ENCODE data around the gene MICB.
A peak's percentile ranks its signal among the peaks of the same experiment; 100 is the strongest.
"Not testable (repeated sequence)": the region's sequence is repeated elsewhere in the genome, so short reads cannot be mapped to it uniquely, and the experiment has no call there.

The MICB gene

DNA sequence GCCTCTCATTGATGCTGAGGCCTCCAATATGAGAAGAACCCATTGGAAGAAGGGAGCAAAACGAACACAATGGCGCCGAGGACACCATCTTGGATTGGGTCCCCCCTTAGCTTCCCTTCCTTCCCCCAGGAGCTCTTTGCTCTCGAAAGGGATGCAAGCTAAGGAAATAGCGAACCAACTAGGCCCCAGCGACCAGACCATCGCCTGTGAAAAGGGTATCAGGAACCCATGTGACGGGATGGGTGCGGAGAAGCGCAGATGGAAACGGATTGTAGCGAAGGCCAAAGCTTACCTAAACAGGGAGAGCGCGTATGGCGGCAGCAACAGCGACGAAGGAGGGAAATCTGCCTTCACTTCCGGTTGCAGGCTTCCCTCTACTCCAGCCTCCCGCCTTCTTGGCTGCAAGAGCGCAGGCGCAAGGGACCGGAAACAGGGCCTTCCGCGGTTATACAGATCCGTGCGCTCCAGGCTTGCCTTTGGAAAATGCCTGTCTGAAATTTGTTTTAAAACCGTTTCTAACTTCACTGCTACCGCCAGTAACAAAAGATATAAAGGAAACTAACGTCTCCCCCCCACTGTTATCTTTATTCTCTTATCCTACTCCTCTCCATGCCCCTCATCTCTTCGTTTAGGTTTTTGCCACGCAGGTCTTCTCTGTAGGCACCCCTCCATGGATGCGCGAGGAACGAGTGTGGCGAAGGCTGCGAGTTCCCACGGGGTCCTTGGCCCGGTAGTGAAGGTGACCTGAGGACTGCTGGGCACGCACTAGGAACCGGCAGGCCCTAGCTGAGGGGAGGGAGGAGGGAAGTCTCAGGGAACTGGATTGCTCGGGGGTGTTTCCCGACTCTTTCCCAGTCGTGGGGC lies 43.9 kb downstream of the MICB start, which contains the start of gene DDX39B:
TSS of gene DDX39B (minus strand) at position 346 of the 864 bp plus-strand sequence. CDS start 1,471 bp downstream, outside the sequence.
- DNase-seq (ENCODE audit: low read depth), result peak; percentile 84

DNA sequence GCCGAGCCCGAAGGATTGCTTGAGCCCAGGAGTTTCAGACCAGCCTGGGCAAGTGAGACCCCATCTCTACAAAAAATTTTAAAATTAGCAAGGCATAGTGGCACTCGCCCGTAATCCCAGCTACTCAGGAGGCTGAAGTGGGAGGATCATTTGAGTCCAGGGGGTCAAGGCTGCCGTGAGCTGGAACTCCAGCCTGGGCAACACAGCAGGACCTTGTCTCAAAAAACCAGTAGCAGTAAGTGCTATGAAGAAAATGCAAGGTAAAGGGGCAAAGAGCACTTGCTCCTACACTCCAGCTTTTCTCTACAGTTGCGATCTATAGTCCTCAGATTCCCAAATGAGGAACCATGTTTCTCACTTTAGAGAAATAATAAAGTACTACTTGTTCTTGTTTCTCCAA lies 45.7 kb downstream of the MICB start:
- no peak for DNase-seq (ENCODE audit: low read depth)

GRCh38 chr6:31544676-31545075 lies 46.7 kb downstream of the MICB start:
- DNase-seq (ENCODE audit: low read depth), result no peak

DNA sequence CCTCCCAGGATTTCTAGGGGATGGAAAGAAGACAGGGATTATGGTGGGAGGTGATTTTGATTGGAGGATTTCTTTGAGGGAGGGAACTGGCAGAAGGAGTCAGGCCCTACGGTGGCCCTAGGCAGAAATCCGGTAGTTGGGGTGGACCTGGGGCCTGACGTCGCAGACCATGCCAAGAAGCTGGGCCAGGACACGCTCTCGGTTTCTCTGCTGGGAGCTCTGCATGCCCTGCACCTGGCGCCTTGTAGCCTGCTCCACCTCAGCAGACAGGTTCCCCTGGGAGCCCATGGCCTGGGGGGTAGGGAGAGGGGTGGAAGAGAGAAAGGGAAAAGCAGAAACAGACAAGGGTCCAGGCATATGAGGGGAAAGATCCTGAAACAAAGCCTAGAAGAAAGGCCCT lies 47.3 kb downstream of the MICB start:
- DNase-seq (ENCODE audit: low read depth), result no peak

GRCh38 chr6:31546339-31546957 lies 48.5 kb downstream of the MICB start, which contains the start of gene ATP6V1G2:
TSS of gene ATP6V1G2 (minus strand) at chr6:31546608. CDS start at chr6:31546559, 49 bp downstream.
- peak; percentile 67 for DNase-seq (ENCODE audit: low read depth)

DNA sequence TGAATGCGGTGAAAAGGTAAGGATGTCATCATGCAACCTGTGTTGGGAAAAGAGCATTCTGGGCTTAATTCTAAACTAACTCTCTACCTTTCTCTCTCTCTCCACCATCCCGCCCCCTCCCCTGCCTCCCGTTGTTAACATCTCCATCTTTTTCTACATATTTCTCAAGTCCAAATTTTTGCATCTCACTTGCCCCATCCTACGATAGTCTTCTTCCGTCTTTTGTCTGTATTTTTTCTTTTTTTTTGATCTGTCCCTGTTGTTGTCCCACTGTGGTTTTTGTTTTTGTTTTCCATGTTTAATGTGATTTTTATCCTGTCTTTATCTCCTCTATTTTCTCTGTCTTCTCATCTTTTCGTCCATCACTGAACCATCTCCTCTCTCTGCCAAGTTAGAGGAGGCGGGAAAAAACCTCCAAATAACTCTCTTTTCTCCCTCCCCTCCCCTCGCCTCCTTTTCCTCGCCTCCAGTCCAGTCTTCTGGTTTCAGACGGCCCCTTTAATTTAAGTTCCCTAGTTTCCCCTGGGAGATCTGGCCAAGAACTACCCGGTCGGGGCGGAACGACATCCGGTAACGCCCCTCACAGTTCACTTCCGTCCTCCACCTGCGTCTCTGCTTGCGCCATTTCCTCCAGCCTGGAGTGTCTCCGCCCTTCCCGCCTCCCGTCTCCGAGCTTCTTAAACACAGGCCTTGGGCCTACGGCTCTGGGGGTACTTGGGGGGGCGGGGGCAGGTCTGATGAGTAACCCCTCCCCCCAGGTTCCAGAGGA lies 49.2 kb downstream of the MICB start, which contains the start of gene NFKBIL1:
TSS of gene NFKBIL1 (plus strand) at position 651 of the 769 bp plus-strand sequence. CDS start at position 738, 87 bp downstream.
- DNase-seq (ENCODE audit: low read depth), result peak; percentile 80

DNA sequence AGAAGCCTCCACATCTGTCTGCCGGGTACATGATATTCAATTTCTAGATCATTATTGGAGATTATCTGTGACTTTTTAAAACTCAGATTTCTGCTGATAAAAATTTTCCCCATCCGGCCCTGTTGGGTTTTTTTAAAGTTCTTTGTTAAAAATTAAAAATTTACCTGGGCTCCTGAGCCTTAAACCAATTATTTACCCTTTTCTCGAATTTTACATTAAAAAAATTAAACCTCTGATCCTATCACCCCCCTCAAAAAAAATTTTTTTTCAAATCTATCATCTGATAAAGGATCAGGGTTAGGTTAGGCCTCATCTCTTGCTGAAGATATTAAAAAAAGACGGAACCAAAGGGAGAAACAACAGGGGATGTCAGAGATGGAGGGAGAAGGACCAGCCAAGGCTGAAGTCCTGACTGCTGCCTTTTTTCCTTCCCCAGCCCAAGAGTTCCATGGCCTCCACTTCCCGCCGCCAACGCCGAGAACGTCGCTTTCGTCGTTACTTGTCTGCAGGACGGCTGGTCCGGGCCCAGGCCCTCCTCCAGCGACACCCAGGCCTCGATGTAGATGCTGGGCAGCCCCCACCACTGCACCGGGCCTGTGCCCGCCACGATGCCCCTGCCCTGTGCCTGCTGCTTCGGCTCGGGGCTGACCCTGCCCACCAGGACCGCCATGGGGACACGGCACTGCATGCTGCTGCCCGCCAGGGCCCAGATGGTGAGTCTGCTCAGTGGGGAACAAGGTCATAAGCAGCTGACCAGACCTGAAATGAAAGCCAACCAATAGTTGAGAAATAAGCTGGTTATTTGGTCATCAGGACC lies 50.0 kb downstream of the MICB start:
- no peak for DNase-seq (ENCODE audit: low read depth)

- DNase-seq (ENCODE audit: low read depth), result no peak
Measured at GRCh38 chr6:31548544-31548873, 50.6 kb downstream of the MICB start.

GRCh38 chr6:31551371-31551770 lies 53.4 kb downstream of the MICB start:
- DNase-seq (ENCODE audit: low read depth), result not testable (repeated sequence)

DNA sequence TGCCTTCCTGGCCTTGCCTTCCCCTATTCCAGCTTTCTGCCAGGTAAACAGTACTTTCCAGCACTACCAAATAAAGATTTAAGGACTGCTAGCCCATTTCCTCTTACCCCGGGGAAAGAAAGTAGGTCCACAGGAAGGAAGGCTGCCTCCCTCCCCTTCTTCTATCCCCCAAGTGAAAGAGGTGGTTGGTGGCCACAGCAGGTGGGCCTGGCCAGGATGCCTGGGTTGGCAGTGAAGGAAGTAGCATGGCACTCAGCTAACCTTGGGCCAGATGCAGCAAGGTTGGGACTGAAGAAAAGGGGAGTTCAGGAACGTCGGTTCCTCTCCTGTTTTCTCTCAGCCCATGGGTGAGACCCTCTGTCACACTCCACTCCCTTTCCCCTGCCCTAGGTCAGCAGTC lies 58.4 kb downstream of the MICB start:
- DNase-seq (ENCODE audit: low read depth), result no peak

DNA sequence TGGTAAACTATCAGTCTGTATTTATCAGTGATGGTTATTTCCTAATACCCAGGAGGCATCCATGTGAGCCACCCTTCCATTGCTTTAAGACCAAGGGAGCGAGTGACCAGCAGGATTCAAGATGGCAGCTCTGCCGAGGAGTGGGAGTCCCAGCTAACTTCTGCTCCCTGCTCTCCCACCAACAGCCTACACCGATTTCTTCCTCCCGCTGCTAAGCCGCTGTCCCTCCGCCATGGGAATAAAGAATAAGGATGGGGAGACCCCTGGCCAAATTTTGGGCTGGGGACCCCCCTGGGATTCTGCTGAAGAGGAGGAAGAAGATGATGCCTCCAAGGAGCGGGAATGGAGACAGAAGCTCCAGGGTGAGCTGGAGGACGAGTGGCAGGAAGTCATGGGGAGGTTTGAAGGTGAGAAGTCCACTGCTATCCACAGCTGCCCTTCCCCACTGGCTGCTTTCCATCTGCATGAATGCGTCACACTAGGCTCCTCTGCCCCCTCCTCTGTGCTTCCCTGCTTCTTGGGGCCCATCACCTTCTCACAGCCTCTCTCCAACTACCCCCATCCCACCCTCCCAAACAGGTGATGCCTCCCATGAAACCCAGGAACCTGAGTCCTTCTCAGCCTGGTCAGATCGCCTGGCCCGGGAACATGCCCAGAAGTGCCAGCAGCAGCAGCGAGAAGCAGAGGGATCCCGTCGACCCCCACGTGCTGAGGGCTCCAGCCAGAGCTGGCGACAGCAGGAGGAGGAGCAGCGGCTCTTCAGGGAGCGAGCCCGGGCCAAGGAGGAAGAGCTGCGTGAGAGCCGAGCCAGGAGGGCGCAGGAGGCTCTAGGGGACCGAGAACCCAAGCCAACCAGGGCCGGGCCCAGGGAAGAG lies 59.7 kb downstream of the MICB start:
- DNase-seq (ENCODE audit: low read depth), result no peak

- no peak for DNase-seq (ENCODE audit: low read depth)
Measured at GRCh38 chr6:31558318-31558625, 60.3 kb downstream of the MICB start.

GRCh38 chr6:31558631-31559500 lies 60.9 kb downstream of the MICB start:
- DNase-seq (ENCODE audit: low read depth), result peak; percentile 57

DNA sequence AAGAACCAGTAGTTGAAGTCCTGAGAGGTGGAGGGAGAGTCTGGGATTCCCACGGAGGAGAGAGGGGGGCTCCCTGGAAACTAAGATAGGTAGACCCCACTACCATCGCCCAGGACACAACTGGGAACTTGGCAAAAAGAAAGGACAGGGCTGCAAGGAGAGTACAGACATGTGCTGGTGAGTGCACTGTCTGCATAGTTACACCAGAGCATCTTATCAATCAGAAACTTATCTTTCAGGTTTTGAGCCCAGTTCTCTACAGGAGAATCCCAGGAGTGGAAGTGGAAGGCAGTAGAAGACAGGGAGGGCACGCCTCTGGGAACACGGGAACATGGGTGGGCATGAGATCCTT lies 61.6 kb downstream of the MICB start:
- no peak for DNase-seq (ENCODE audit: low read depth)

DNA sequence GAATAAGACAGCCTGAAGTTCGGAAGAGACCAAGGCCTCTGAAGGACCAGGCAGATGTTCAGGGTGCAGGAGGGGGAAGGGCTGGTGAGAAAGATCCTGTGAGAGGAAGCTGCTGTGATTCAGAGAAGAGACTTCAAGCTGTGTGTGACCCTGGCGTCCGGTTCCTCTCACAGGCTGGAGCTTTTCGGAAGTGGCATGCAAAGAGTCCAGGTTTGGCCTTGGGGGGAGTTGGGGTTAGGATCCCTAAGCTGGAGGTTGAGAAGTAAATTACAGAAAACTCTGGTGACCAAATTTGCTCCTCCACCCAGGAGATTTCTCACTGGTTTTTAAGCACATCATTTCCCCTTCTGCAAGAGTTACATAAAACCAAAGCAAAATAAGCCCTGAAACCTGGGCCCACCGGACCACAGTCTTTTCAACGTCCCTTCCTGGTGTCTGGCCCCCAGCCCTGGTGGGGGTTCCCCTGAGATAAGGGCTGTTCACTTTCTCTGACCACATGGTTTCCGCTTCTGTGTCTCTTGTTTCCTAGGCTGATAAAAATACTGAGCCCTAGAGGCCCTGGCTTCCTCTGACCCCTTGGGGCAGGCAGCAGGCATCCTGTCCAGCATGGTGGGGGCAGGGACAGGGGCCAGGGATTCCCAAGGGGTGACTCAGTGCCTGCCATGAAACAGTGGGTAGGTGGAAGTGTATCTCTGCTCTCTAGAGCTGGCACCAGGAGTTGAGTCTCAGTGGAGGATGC lies 62.2 kb downstream of the MICB start:
- DNase-seq (ENCODE audit: low read depth), result no peak

DNA sequence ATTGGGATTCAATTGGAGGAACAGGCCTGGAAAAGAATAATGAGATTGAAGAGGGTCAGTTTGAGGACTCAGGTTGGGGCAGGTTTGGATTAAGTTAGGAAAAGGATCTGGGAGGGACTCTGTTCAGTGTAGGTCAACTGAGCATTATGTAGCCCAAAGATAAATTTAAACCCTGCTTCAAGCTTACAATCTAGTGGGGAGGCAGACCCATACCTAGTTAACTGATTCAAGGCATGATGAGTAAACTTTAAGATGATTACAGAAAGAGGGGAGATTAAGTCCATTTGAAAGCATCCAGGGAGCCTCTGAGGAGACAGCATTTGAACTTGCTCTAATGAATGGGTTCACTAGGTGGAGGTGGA lies 62.7 kb downstream of the MICB start:
- DNase-seq (ENCODE audit: low read depth), result no peak

All from stimulated activated CD8-positive, alpha-beta memory T cell treated with anti-CD3 and anti-CD28 coated beads, Interleukin-12 subunit alpha, Interleukin-12 subunit beta, amount 100 ng/mL, for 4 hours (primary cell).